Pons (tissue), 1 donor: ENCODE measurements around the gene CABP1.
"Not testable (repeated sequence)": the region's sequence is repeated elsewhere in the genome, so short reads cannot be mapped to it uniquely, and the experiment has no call there.

Experiments used
- DNase-seq: peaks from one replicate; pipeline ENCODE4 v3.0.0-alpha.2; 2016; ENCODE audit warnings: low spot score

CABP1 gene

GRCh38 chr12:120668091-120668867 lies 27.9 kb downstream of the CABP1 start:
- DNase-seq = no peak

GRCh38 chr12:120668868-120669840 lies 28.7 kb downstream of the CABP1 start:
- DNase-seq = no peak

- not testable (repeated sequence) for DNase-seq
Measured at GRCh38 chr12:120670237-120670636, 29.8 kb downstream of the CABP1 start.

GRCh38 chr12:120670667-120671066 lies 30.2 kb downstream of the CABP1 start:
- DNase-seq = no peak

- no peak for DNase-seq
Measured at GRCh38 chr12:120674097-120674636, 33.7 kb downstream of the CABP1 start.

GRCh38 chr12:120677765-120678473 lies 37.5 kb downstream of the CABP1 start:
- DNase-seq = no peak

- DNase-seq = no peak
Measured at GRCh38 chr12:120678572-120678971, 38.1 kb downstream of the CABP1 start.

GRCh38 chr12:120680165-120680738 lies 39.8 kb downstream of the CABP1 start:
- no peak for DNase-seq

- DNase-seq = no peak
Measured at GRCh38 chr12:120684523-120684932, 44.1 kb downstream of the CABP1 start.

GRCh38 chr12:120685522-120685921 lies 45.1 kb downstream of the CABP1 start:
- no peak for DNase-seq

- peak; percentile 99 for DNase-seq
Measured at GRCh38 chr12:120686151-120686689, 45.8 kb downstream of the CABP1 start.

- DNase-seq = peak; percentile 97
Measured at GRCh38 chr12:120686690-120687577, 46.5 kb downstream of the CABP1 start, which contains the start of gene MLEC. MLEC (plus strand) TSS chr12:120687149; CDS start chr12:120687297, 148 bp downstream.

- DNase-seq = no peak
Measured at GRCh38 chr12:120687578-120688289, 47.3 kb downstream of the CABP1 start.

GRCh38 chr12:120688527-120689071 lies 48.2 kb downstream of the CABP1 start:
- peak; percentile 36 for DNase-seq

- no peak for DNase-seq
Measured at GRCh38 chr12:120689397-120690082, 49.1 kb downstream of the CABP1 start.

GRCh38 chr12:120690083-120690450 lies 49.6 kb downstream of the CABP1 start:
- DNase-seq = no peak

GRCh38 chr12:120690978-120691377 lies 50.6 kb downstream of the CABP1 start:
- DNase-seq = no peak

- DNase-seq = no peak
Measured at GRCh38 chr12:120692524-120693033, 52.2 kb downstream of the CABP1 start.
